Lower leg skin (tissue), 3 donors: Measurements from ENCODE around the gene PTBP3.

Experiments used
- CTCF ChIP-seq, 3 donors: fragments of 450-650 bp; IDR thresholded peaks; one replicate each; pipeline ENCODE4 v1.5.1; 2016; ENCODE audit warnings: antibody characterized with exemption in 3 of 3, mild to moderate bottlenecking in 3 of 3, moderate library complexity in 2 of 3
- POLR2A ChIP-seq, 2 donors: fragments of 450-650 bp; IDR thresholded peaks; one replicate each; pipeline ENCODE4 v1.6.1; 2016 to 2017; ENCODE audit warnings: antibody characterized with exemption in 2 of 2, mild to moderate bottlenecking in 1 of 2, moderate library complexity in 1 of 2

- no peak for TF ChIP-seq CTCF (IDR thresholded peaks at IDR 0.05)
- no peak for TF ChIP-seq POLR2A (IDR thresholded peaks at IDR 0.05)
Observed at GRCh38 chr9:112352209-112352608, 18.8 kb upstream of the PTBP3 start.
